Adrenal gland (tissue), 5 donors: ENCODE data around the gene ZNF180.

Experiments used
- CTCF ChIP-seq, 6 experiments: fragments of 450-650 bp in 4 of 6; fragments of 200-600 bp in 2 of 6; sonication (generic) in 1 of 6; IDR thresholded peaks; 1 replicate in 5 of 6; 2 replicates in 1 of 6; pipeline versions ENCODE4 v1.5.1 to v1.8.0; 2016 to 2021; ENCODE audit warnings: antibody characterized with exemption in 6 of 6, mild to moderate bottlenecking in 2 of 6, moderate library complexity in 1 of 6
- POLR2A ChIP-seq, 2 donors: fragments of 450-650 bp; IDR thresholded peaks; one replicate each; pipeline ENCODE4 v1.6.1; 2017; ENCODE audit warnings: antibody characterized with exemption in 2 of 2, mild to moderate bottlenecking in 2 of 2, moderate library complexity in 1 of 2
- donor health status: DM: no; HTN: no; CAD: no.

- TF ChIP-seq CTCF (IDR thresholded peaks at IDR 0.05): no peak
- no peak for TF ChIP-seq POLR2A (IDR thresholded peaks at IDR 0.05)
Observed at GRCh38 chr19:44515031-44515430, 14.7 kb upstream of the ZNF180 start.
